Panc1 (cell line): ENCODE data around the gene KAT6B. TPM values are rescaled to one million over a fixed set of nuclear protein-coding genes. Genes with fewer than 3 reads are reported as not detected.

Experiments
- ATAC-seq: fragments of 200-7000 bp; cut with Tn5 transposase; 2 replicates; pipeline ENCODE4 v1.9.1; 2020; ENCODE audit warnings: mild to moderate bottlenecking, moderate library complexity
- BruUV-seq: library from RNA; stranded (reverse); fragments of 400-500 nt; replicated peaks from 2 replicates; lab custom pipeline; 2021; lab: Mats Ljungman, UMichigan
- CTCF ChIA-PET: fragments of 300-600 bp; sonication (Branson Sonifier 250); formaldehyde crosslinking; loops from one replicate; lab custom pipeline; 2022; ENCODE audit warnings: antibody characterized with exemption; lab: Charles Lee
- POLR2A ChIA-PET: fragments of 300-600 bp; sonication (Branson Sonifier 250); formaldehyde crosslinking; loops from one replicate; lab custom pipeline; 2022; ENCODE audit warnings: antibody characterized with exemption; lab: Charles Lee
- DNase-seq: peaks from one replicate; pipeline ENCODE4 v3.0.0-alpha.2; 2010; ENCODE audit warnings: low read depth, low spot score
- H3K27ac ChIP-seq: 2 replicates; pipeline ENCODE4 v1.5.1; 2011; ENCODE audit warnings: mild to moderate bottlenecking, low read length, inconsistent platforms
- H3K27me3 ChIP-seq: fragments of 200-500 bp; sonication (Bioruptor generic); 2 replicates; pipeline ENCODE4 v1.6.0; 2014; ENCODE audit warnings: low read length, inconsistent platforms; ENCODE audit not compliant: control insufficient read depth, insufficient read depth
- H3K36me3 ChIP-seq: fragments of 200-500 bp; sonication (Bioruptor generic); 2 replicates; pipeline ENCODE4 v1.5.1; 2014; ENCODE audit warnings: inconsistent platforms, mild to moderate bottlenecking, low read length, moderate library complexity; ENCODE audit not compliant: control insufficient read depth, insufficient read depth
- H3K4me1 ChIP-seq: 2 replicates; pipeline ENCODE4 v1.5.1; 2011; ENCODE audit warnings: inconsistent platforms, mild to moderate bottlenecking, low read length, moderate library complexity; ENCODE audit not compliant: control insufficient read depth, insufficient read depth
- H3K4me3 ChIP-seq, 2 experiments: 2 replicates each; pipeline ENCODE4 v1.5.1; 2011 to 2012; ENCODE audit warnings: low read depth in 2 of 2, low read length in 2 of 2, mild to moderate bottlenecking in 2 of 2, inconsistent platforms in 1 of 2, moderate library complexity in 1 of 2
- H3K9me3 ChIP-seq: fragments of 200-500 bp; sonication (Bioruptor generic); 2 replicates; pipeline ENCODE4 v1.5.1; 2014; ENCODE audit warnings: low read depth, mild to moderate bottlenecking, inconsistent platforms, low read length, moderate library complexity; ENCODE audit not compliant: control insufficient read depth, insufficient read depth
- POLR2AphosphoS5 ChIP-seq: IDR thresholded peaks from 2 replicates; pipeline ENCODE4 v1.6.1; 2012; ENCODE audit warnings: mild to moderate bottlenecking, low read depth, low read length, moderate library complexity
- SIN3A ChIP-seq: IDR thresholded peaks from 2 replicates; pipeline ENCODE4 v1.6.1; 2012; ENCODE audit warnings: low read depth, mild to moderate bottlenecking, low read length, moderate library complexity, borderline replicate concordance; ENCODE audit not compliant: insufficient read depth
- TCF7L2 ChIP-seq: IDR thresholded peaks from 2 replicates; pipeline ENCODE4 v1.6.1; 2011; ENCODE audit warnings: mild to moderate bottlenecking, low read depth, low read length, inconsistent platforms
- in situ Hi-C: cut with HindIII; loops from 2 replicates; pipeline ENCODE4 v1.10.0; 2016; ENCODE audit warnings: low sequenced_read_pairs, low pct_unique_long_range_greater_than_20kb
- intact Hi-C: fragments of 100-400 bp; cut with micrococcal nuclease; formaldehyde crosslinking; loops from one replicate; pipeline ENCODE4 v1.10.0; 2022; ENCODE audit not compliant: unreplicated experiment
- total RNA-seq: library from RNA; stranded (reverse); gene quantifications from one replicate; pipeline ENCODE4 v1.2.1, GENCODE V29; 2021; ENCODE audit not compliant: unreplicated experiment
- TF ChIP-seq, protein P1 (sequence below): fragments of 450-650 bp; IDR thresholded peaks from 2 replicates; pipeline ENCODE4 v1.5.1; 2017; ENCODE audit warnings: mild to moderate bottlenecking
- TF ChIP-seq, protein P2 (sequence below), 2 experiments: IDR thresholded peaks; 2 replicates each; pipeline ENCODE4 v1.6.1; 2011 to 2012; ENCODE audit warnings: low read depth in 2 of 2, control low read depth in 1 of 2, low read length in 1 of 2, mild to moderate bottlenecking in 1 of 2, moderate library complexity in 1 of 2; ENCODE audit not compliant: insufficient read depth in 1 of 2

Gene KAT6B
- total RNA-seq, 1 experiment from 2014 or later, result 31.1 TPM

DNA sequence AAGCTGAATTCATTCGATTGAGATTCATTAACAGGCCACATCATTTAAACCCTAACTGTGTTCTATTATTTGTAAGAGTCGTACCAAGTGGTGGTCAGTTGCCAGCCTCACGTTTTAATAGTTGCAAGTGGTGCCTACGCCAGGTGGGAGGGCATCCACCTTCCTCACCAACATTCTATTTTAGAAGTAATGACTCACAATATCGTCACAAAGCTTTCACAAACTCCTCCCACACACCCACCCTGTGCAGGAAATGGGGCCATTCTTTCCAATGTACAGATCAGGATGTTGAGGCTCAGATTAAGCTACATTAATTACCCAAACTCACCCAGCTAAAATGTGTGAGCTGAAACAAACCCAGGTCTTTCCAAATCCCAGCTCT lies 207.7 kb downstream of the KAT6B start:
- in situ Hi-C loops, result no loop called here
- no TSS peak for BruUV-seq
- Histone ChIP-seq H3K36me3 (no peaks in the 10 kb centered on the region), H3K27ac (no peak overlapping the region), H3K9me3 (no peaks in the 10 kb centered on the region), H3K4me3 (no peak overlapping the region), H3K27me3 (no peaks in the 10 kb centered on the region), H3K4me1 (no peaks in the 10 kb centered on the region)
- DNase-seq, result no peak
- POLR2A ChIA-PET, result no interaction called here
- CTCF ChIA-PET, result no interaction called here
- intact Hi-C loops, result no loop called here
- no peak for ATAC-seq
- TF ChIP-seq TCF7L2, result no peak
- TF ChIP-seq, protein P1, sequence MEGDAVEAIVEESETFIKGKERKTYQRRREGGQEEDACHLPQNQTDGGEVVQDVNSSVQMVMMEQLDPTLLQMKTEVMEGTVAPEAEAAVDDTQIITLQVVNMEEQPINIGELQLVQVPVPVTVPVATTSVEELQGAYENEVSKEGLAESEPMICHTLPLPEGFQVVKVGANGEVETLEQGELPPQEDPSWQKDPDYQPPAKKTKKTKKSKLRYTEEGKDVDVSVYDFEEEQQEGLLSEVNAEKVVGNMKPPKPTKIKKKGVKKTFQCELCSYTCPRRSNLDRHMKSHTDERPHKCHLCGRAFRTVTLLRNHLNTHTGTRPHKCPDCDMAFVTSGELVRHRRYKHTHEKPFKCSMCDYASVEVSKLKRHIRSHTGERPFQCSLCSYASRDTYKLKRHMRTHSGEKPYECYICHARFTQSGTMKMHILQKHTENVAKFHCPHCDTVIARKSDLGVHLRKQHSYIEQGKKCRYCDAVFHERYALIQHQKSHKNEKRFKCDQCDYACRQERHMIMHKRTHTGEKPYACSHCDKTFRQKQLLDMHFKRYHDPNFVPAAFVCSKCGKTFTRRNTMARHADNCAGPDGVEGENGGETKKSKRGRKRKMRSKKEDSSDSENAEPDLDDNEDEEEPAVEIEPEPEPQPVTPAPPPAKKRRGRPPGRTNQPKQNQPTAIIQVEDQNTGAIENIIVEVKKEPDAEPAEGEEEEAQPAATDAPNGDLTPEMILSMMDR, result no peak
- TF ChIP-seq SIN3A, result no peak
- TF ChIP-seq, protein P2, sequence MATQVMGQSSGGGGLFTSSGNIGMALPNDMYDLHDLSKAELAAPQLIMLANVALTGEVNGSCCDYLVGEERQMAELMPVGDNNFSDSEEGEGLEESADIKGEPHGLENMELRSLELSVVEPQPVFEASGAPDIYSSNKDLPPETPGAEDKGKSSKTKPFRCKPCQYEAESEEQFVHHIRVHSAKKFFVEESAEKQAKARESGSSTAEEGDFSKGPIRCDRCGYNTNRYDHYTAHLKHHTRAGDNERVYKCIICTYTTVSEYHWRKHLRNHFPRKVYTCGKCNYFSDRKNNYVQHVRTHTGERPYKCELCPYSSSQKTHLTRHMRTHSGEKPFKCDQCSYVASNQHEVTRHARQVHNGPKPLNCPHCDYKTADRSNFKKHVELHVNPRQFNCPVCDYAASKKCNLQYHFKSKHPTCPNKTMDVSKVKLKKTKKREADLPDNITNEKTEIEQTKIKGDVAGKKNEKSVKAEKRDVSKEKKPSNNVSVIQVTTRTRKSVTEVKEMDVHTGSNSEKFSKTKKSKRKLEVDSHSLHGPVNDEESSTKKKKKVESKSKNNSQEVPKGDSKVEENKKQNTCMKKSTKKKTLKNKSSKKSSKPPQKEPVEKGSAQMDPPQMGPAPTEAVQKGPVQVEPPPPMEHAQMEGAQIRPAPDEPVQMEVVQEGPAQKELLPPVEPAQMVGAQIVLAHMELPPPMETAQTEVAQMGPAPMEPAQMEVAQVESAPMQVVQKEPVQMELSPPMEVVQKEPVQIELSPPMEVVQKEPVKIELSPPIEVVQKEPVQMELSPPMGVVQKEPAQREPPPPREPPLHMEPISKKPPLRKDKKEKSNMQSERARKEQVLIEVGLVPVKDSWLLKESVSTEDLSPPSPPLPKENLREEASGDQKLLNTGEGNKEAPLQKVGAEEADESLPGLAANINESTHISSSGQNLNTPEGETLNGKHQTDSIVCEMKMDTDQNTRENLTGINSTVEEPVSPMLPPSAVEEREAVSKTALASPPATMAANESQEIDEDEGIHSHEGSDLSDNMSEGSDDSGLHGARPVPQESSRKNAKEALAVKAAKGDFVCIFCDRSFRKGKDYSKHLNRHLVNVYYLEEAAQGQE (IDR thresholded peaks at IDR 0.05; ENCODE audit: insufficient read depth in 1 of 2, low read depth in 2 of 2, low read length in 1 of 2), result no peak
- TF ChIP-seq POLR2AphosphoS5, result no peak

DNA sequence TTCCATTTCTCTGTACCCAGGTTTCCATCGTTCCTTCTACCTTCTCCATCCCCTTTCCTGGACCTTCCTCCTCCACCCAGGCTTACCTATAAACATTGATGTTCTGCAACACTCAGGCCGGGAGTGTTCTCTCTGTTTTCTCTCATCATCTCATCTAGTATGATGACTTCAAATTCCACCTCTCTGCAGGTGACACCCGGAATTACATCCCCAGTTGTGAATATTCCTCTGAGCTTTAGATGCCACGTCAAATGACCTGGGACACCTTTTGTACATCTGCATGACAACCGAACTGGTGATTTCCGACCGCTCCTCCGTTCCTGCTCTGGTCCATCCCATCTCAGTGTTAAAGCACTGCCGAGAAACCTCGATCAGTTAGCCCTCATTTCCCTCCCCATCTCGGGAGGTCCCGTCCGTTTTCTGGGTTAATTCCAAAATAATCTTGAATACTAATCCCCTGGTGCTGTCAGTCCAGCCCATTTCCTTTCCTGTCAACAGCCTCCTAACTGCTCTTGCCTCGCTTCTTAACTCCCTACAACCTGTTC lies 208.4 kb downstream of the KAT6B start:
- intact Hi-C loops, result no loop called here
- ATAC-seq (no peak), DNase-seq (no peak)
- no TSS peak for BruUV-seq
- Histone ChIP-seq H3K4me1 (no peaks in the 10 kb centered on the region), H3K36me3 (no peaks in the 10 kb centered on the region), H3K27me3 (no peaks in the 10 kb centered on the region), H3K9me3 (no peaks in the 10 kb centered on the region), H3K4me3 (no peak overlapping the region), H3K27ac (no peak overlapping the region)
- in situ Hi-C loops, result no loop called here
- ChIA-PET POLR2A (no interaction called here), CTCF (no interaction called here)
- TF ChIP-seq POLR2AphosphoS5 (no peak), SIN3A (no peak), TCF7L2 (no peak)
- TF ChIP-seq, protein P1, result no peak
- TF ChIP-seq, protein P2 (IDR thresholded peaks at IDR 0.05; ENCODE audit: insufficient read depth in 1 of 2, low read depth in 2 of 2, low read length in 1 of 2), result no peak
